ENCODE data around the gene PAQR4. TPM values are rescaled to one million over a fixed set of nuclear protein-coding genes. Genes with fewer than 3 reads are reported as not detected.
"Not testable (repeated sequence)": the region's sequence is repeated elsewhere in the genome, so short reads cannot be mapped to it uniquely, and the experiment has no call there.

PAQR4 gene
- 10 to 100 TPM in 2 of 12 donors, 1 to 10 TPM in 9, not detected in 1; 4.8 to 16.7 (median 6.4) TPM for polyA plus RNA-seq (ENCODE audit: insufficient read length in 12 of 12)
- long read RNA-seq, donor 1, partial matches to known transcripts, result 0 of 1 reads
- long read RNA-seq, donor 1, other reads (novel, unspliced or antisense), result 0 of 1 reads
- long read RNA-seq, donor 2, partial matches to known transcripts, result 0 of 3 reads
- long read RNA-seq, donor 2, other reads (novel, unspliced or antisense), result 0 of 3 reads
- long read RNA-seq, donor 3, partial matches to known transcripts, result 0 of 2 reads
- long read RNA-seq, donor 3, other reads (novel, unspliced or antisense), result 0 of 2 reads
- long read RNA-seq, donor 4, partial matches to known transcripts, result 0 of 3 reads
- long read RNA-seq, donor 4, other reads (novel, unspliced or antisense), result 0 of 3 reads
- long read RNA-seq, donor 5, partial matches to known transcripts, result 0 of 4 reads
- long read RNA-seq, donor 5, other reads (novel, unspliced or antisense), result 0 of 4 reads
- long read RNA-seq, donor 6, partial matches to known transcripts, result 0 of 2 reads
- long read RNA-seq, donor 6, other reads (novel, unspliced or antisense), result 0 of 2 reads
- long read RNA-seq, donor 7, partial matches to known transcripts, result 0 of 2 reads
- long read RNA-seq, donor 7, other reads (novel, unspliced or antisense), result 0 of 2 reads
- long read RNA-seq, donor 8, partial matches to known transcripts, result 0 of 2 reads
- long read RNA-seq, donor 8, other reads (novel, unspliced or antisense), result 0 of 2 reads
- long read RNA-seq, donor 9, partial matches to known transcripts, result 0 of 4 reads
- long read RNA-seq, donor 9, other reads (novel, unspliced or antisense), result 0 of 4 reads
- long read RNA-seq, donor 10, partial matches to known transcripts, result 0 of 3 reads
- long read RNA-seq, donor 10, other reads (novel, unspliced or antisense), result 0 of 3 reads
- long read RNA-seq, donor 11, partial matches to known transcripts, result 0 of 3 reads
- long read RNA-seq, donor 11, other reads (novel, unspliced or antisense), result 0 of 3 reads

- DNase-seq, result peak; percentile 87
These were observed at the start of gene PAQR4 for GRCh38 chr16:2968738-2969544. TSS of gene PAQR4 (plus strand) at chr16:2969348. CDS start at chr16:2969675, 327 bp downstream.

- peak; percentile 74 for DNase-seq
These were observed 49.5 kb upstream of the PAQR4 start for GRCh38 chr16:2919511-2920255.

DNA sequence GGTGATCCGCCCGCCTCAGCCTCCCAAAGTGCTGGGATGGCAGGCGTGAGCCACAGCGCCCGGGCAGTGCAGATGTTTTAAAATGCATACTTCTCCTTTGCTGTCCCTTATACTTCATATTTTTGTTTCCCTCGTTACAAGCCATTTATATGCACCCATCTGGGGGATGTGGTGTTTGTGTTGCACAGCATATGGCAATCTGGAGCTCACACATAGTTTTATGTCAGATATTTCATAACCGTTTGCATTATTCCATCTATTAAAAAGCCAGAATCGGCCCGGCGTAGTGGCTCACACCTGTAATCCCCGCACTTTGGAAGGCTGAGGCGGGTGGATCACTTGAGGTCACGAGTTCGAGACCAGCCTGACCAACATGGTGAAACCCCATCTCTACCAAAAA is 45.7 kb upstream of the PAQR4 start:
- no peak for DNase-seq

DNA sequence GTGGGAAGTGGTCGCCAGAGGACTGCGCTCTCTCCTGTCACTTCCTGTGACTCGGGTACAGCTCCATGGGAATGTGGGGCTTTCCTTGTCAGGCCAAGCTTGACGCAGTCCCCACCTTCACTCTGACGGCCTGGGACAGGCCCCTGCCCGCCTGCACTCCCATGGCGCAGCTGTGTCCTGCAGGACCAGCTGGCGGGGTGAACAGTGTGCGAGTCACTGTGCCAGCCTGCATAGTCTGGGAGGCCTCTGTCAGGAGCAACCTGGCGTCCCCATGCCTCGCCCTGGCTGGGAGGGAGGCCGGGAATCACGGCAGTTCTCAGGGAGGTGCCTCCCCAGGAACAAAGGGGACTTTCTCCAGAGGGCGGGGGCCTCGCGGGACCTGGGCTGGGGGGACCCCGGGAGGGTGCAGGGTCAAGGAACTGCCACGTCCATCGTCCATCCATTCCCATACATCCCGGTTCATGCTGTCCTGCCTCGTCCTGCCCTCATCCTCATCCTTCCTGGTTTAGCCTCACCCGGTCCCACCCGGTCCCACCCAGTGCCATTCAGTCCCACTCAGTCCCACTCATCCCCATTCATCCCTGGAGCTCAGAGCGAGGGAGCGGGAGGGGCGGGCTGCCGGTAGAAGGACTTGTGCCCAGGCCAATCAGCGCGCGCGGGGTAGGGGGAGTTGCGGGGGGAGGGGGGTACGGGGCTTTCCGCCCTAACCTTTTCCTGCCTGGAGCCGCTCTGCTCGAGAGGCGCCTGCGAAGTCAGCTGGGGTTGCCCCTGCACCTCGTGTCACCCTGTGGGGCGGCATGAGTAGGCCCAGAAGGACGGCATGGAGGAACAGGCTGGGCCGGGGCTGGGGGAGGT is 44.0 kb upstream of the PAQR4 start:
- no peak for DNase-seq

- DNase-seq, result no peak
These were observed 43.0 kb upstream of the PAQR4 start for GRCh38 chr16:2925951-2926649.

- no peak for DNase-seq
These were observed 42.5 kb upstream of the PAQR4 start for GRCh38 chr16:2926650-2926999.

- peak; percentile 88 for DNase-seq
These were observed 42.0 kb upstream of the PAQR4 start for GRCh38 chr16:2927010-2927646.

GRCh38 chr16:2928151-2928550 is 41.0 kb upstream of the PAQR4 start:
- not testable (repeated sequence) for DNase-seq

DNA sequence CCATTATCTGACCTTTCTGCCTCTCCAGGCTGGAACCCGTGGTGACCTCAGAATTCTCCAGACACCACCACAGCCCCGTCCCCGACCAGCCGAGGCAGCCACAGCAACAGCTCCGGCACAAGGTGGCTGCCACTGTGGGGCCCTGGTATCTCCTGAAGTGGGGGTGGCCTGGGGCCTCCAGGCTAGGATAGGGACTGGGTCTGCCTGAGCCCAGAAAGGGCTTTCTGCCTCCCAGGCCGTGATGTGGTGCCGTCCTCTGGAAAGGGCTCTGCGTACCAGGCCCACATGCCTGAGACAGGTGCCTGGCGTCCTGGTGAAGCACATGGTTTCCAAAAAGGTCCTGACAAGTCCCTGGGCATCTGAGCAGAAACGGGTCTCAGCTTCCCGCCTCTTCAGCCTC is 40.4 kb upstream of the PAQR4 start:
- DNase-seq, result no peak

GRCh38 chr16:2929693-2930092 is 39.5 kb upstream of the PAQR4 start:
- DNase-seq, result no peak

- DNase-seq, result no peak
These were observed 38.9 kb upstream of the PAQR4 start for GRCh38 chr16:2930236-2930635.

GRCh38 chr16:2931231-2931914 is 37.8 kb upstream of the PAQR4 start:
- not testable (repeated sequence) for DNase-seq

- no peak for DNase-seq
These were observed 36.0 kb upstream of the PAQR4 start for GRCh38 chr16:2933136-2933535.

DNA sequence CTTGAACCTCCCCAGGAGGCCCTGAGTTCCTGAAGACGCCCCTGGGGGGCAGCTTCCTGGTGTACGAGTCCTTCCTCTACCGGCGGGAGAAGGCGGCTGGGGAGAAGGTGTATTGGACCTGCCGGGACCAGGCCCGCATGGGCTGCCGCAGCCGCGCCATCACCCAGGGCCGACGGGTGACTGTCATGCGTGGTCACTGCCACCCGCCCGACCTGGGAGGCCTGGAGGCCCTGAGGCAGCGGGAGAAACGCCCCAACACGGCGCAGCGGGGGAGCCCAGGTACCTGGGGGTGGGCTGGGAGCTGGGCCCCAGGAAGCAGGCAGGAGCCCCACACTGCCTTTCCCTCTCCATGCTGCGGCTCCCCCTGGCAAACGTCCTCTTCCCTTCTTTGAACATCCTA is 35.4 kb upstream of the PAQR4 start:
- DNase-seq, result no peak

DNA sequence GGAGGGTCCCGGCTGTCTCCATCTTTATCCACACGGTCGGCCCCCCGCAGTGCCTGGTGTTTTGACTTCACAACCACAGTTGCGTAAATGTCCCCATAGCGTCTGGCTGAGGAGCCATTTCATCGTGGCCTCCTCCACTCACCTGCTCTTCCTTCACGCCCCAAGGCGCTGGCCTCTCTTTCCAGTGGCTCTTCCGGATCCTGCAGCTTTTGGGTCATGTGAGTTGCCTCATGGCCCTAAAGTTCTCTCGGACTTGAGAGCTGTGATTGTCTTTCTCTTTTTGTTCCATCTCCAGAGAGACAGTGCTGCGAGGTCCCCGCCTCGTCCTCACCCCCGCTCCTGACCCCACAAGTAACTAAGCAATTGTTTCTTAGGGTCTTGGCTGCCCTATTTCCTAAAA is 34.7 kb upstream of the PAQR4 start:
- no peak for DNase-seq

DNA sequence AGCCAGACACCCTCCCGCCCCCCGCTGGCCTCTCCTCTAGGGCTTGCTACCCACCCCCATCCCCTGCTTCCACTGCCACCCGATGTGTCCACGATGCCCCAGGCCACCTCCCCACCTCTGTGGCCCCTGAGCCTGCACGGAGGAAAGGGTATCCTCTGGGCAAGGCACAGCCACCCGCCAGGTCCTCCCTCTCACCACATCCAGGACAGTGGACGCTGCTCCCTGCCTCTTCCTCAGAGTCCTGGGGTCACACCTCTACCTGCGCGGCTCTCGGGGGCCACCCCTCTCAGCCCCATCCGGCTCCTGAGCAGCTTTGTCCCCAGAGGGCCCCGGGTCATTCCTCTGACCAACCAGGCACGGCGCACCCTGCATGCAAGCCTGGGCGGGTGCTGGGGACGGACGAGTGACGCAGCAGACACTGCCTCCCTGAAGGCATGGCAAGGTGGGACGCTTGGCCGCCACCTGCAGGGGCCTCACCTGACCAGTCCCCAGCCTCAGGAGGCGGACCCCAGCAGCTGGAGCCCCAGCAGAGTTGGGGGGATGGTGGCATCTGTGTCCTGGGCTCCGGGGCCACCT is 32.6 kb upstream of the PAQR4 start:
- no peak for DNase-seq

GRCh38 chr16:2937170-2937569 is 32.0 kb upstream of the PAQR4 start:
- no peak for DNase-seq

GRCh38 chr16:2938206-2938605 is 30.9 kb upstream of the PAQR4 start:
- no peak for DNase-seq

All from muscle of arm (tissue), 14 donors.